ENCODE data around the gene FSTL3. TPM values are rescaled to one million over a fixed set of nuclear protein-coding genes. Genes with fewer than 3 reads are reported as not detected.

The FSTL3 gene
- total RNA-seq, result 118 and 238 TPM in 2 replicates

GRCh38 chr19:676339-677105 is at the start of gene FSTL3:
Gene FSTL3, plus strand, starts transcription at chr19:676392. Its CDS starts 32 bp downstream, at chr19:676424.

GRCh38 chr19:633068-633785 is 43.0 kb upstream of the FSTL3 start, which contains the start of gene POLRMT:
Gene POLRMT, minus strand, starts transcription at chr19:633537. Its CDS starts 25 bp downstream, at chr19:633512.

GRCh38 chr19:639253-640160 is 36.7 kb upstream of the FSTL3 start, which contains the start of gene FGF22:
Gene FGF22, plus strand, starts transcription at chr19:639879. Its CDS starts 47 bp downstream, at chr19:639926.

GRCh38 chr19:662962-663681 is 13.1 kb upstream of the FSTL3 start, which contains the start of gene RNF126:
Gene RNF126, minus strand, starts transcription at chr19:663214. Its CDS starts 93 bp downstream, at chr19:663121.

GRCh38 chr19:695352-695949 is 19.3 kb downstream of the FSTL3 start, which contains the start of gene PRSS57:
Gene PRSS57, minus strand, starts transcription at chr19:695452. Its CDS starts 22 bp downstream, at chr19:695430.

GRCh38 chr19:708154-709143 is 32.3 kb downstream of the FSTL3 start, which contains the start of gene PALM:
Gene PALM, plus strand, starts transcription at chr19:708935. Its CDS starts 212 bp downstream, at chr19:709147.

Other genes with a start within 250 kb of the FSTL3 start
- 0.91 and 9.1 TPM in 2 replicates for gene SHC2, start 215.4 kb upstream of the FSTL3 start, total RNA-seq
- not detected in 2 replicates for gene MADCAM1, start 179.9 kb upstream of the FSTL3 start, total RNA-seq
- gene TPGS1, start 168.9 kb upstream of the FSTL3 start, total RNA-seq, result 34.6 and 75.3 TPM in 2 replicates
- 79.0 and 83.1 TPM in 2 replicates for gene CDC34, start 144.6 kb upstream of the FSTL3 start, total RNA-seq
- gene GZMM, start 132.3 kb upstream of the FSTL3 start, total RNA-seq, result 1.1 TPM in 1 of 2 replicates, not detected in the other
- 749 and 1,031 TPM in 2 replicates for gene BSG, start 103.8 kb upstream of the FSTL3 start, total RNA-seq
- gene HCN2, start 86.5 kb upstream of the FSTL3 start, total RNA-seq, result 1.6 and 2.7 TPM in 2 replicates
- gene POLRMT, start 42.9 kb upstream of the FSTL3 start, total RNA-seq, result 35.1 and 36.3 TPM in 2 replicates
- gene FGF22, start 36.5 kb upstream of the FSTL3 start, total RNA-seq, result not detected in 2 replicates
- 57.8 and 95.7 TPM in 2 replicates for gene RNF126, start 13.2 kb upstream of the FSTL3 start, total RNA-seq
- gene PRSS57, start 19.1 kb downstream of the FSTL3 start, total RNA-seq, result 1.9 TPM in 1 of 2 replicates, not detected in the other
- gene PALM, start 32.5 kb downstream of the FSTL3 start, total RNA-seq, result 15.9 and 83.0 TPM in 2 replicates
- 3.2 TPM in 2 replicates for gene MISP, start 74.7 kb downstream of the FSTL3 start, total RNA-seq
- 297 and 323 TPM in 2 replicates for gene PTBP1, start 121.1 kb downstream of the FSTL3 start, total RNA-seq
- 1.7 and 102 TPM in 2 replicates for gene PLPPR3, start 145.6 kb downstream of the FSTL3 start, total RNA-seq
- 2.5 TPM in 1 of 2 replicates, not detected in the other for gene AZU1, start 151.4 kb downstream of the FSTL3 start, total RNA-seq
- 2.6 TPM in 1 of 2 replicates, not detected in the other for gene PRTN3, start 164.6 kb downstream of the FSTL3 start, total RNA-seq
- gene ELANE, start 175.9 kb downstream of the FSTL3 start, total RNA-seq, result 15.0 TPM in 1 of 2 replicates, not detected in the other
- 0.91 and 262 TPM in 2 replicates for gene CFD, start 183.3 kb downstream of the FSTL3 start, total RNA-seq
- gene MED16, start 216.8 kb downstream of the FSTL3 start, total RNA-seq, result 45.9 and 54.3 TPM in 2 replicates
- gene RNU6-9, start 217.1 kb downstream of the FSTL3 start, total RNA-seq, result not detected in 2 replicates
- gene R3HDM4, start 236.8 kb downstream of the FSTL3 start, total RNA-seq, result 51.7 and 56.2 TPM in 2 replicates
- 0.39 TPM in 1 of 2 replicates, not detected in the other for gene KISS1R, start 240.9 kb downstream of the FSTL3 start, total RNA-seq
- 12.2 and 14.5 TPM in 2 replicates for gene ARID3A, start 249.6 kb downstream of the FSTL3 start, total RNA-seq